Neural crest cell (in vitro differentiated cells): Measurements from ENCODE around the gene SHLD2. TPM values are rescaled to one million over a fixed set of nuclear protein-coding genes. Genes with fewer than 3 reads are reported as not detected.
"Not testable (repeated sequence)": the region's sequence is repeated elsewhere in the genome, so short reads cannot be mapped to it uniquely, and the experiment has no call there.

Source experiments
- DNase-seq: peaks from one replicate; pipeline ENCODE4 v3.0.0; 2021; ENCODE audit warnings: low read depth, mixed read lengths, low spot score
- H3K27ac Mint-ChIP-seq: one replicate; pipeline ENCODE4 v1.8.0; 2021; ENCODE audit warnings: mild to moderate bottlenecking, mixed read lengths; ENCODE audit not compliant: unreplicated experiment
- H3K27me3 Mint-ChIP-seq: 2 replicates; pipeline ENCODE4 v1.8.0; 2021; ENCODE audit warnings: low read depth, mild to moderate bottlenecking, mixed read lengths
- H3K36me3 Mint-ChIP-seq: 2 replicates; pipeline ENCODE4 v1.8.0; 2021; ENCODE audit warnings: low read depth, mild to moderate bottlenecking, mixed read lengths
- H3K4me1 Mint-ChIP-seq: 2 replicates; pipeline ENCODE4 v1.8.0; 2021; ENCODE audit warnings: mixed read lengths
- H3K4me3 Mint-ChIP-seq: one replicate; pipeline ENCODE4 v1.8.0; 2021; ENCODE audit warnings: mild to moderate bottlenecking, mixed read lengths
- H3K9me3 Mint-ChIP-seq: 2 replicates; pipeline ENCODE4 v1.8.0; 2021; ENCODE audit warnings: mixed read lengths
- total RNA-seq: library from RNA; stranded (reverse); gene quantifications from 2 replicates; pipeline ENCODE4 v1.2.1, GENCODE V29; 2021

SHLD2 gene
- total RNA-seq, 1 donor from 2014 or later, result 28.3 TPM

- not testable (repeated sequence) for H3K27ac Mint-ChIP-seq, H3K4me3 Mint-ChIP-seq, DNase-seq, H3K9me3 Mint-ChIP-seq, H3K4me1 Mint-ChIP-seq, H3K27me3 Mint-ChIP-seq, H3K36me3 Mint-ChIP-seq
Measured at GRCh38 chr10:87210309-87210708, 115.3 kb downstream of the SHLD2 start.

- H3K36me3 Mint-ChIP-seq, H3K4me3 Mint-ChIP-seq, H3K27me3 Mint-ChIP-seq, H3K9me3 Mint-ChIP-seq, DNase-seq, H3K27ac Mint-ChIP-seq, H3K4me1 Mint-ChIP-seq: not testable (repeated sequence)
Measured at GRCh38 chr10:87211848-87212247, 116.8 kb downstream of the SHLD2 start.

GRCh38 chr10:87213150-87213765, 118.3 kb downstream of the SHLD2 start:
- not testable (repeated sequence) for H3K27ac Mint-ChIP-seq, H3K9me3 Mint-ChIP-seq, H3K36me3 Mint-ChIP-seq, DNase-seq, H3K4me3 Mint-ChIP-seq, H3K4me1 Mint-ChIP-seq, H3K27me3 Mint-ChIP-seq

- H3K4me1 Mint-ChIP-seq, H3K36me3 Mint-ChIP-seq, H3K27ac Mint-ChIP-seq, DNase-seq, H3K9me3 Mint-ChIP-seq, H3K27me3 Mint-ChIP-seq, H3K4me3 Mint-ChIP-seq: not testable (repeated sequence)
Measured at GRCh38 chr10:87213806-87214205, 118.8 kb downstream of the SHLD2 start.

GRCh38 chr10:87216120-87216519, 121.1 kb downstream of the SHLD2 start:
- H3K36me3 Mint-ChIP-seq, H3K4me1 Mint-ChIP-seq, H3K27me3 Mint-ChIP-seq, H3K4me3 Mint-ChIP-seq, H3K9me3 Mint-ChIP-seq, DNase-seq: not testable (repeated sequence)
- peak overlapping the region; percentile 71 for H3K27ac Mint-ChIP-seq

- H3K9me3 Mint-ChIP-seq, H3K4me3 Mint-ChIP-seq, H3K36me3 Mint-ChIP-seq: not testable (repeated sequence)
Measured at GRCh38 chr10:87219370-87219769, 124.4 kb downstream of the SHLD2 start.

GRCh38 chr10:87222789-87223188, 127.8 kb downstream of the SHLD2 start:
- not testable (repeated sequence) for H3K36me3 Mint-ChIP-seq, DNase-seq, H3K27me3 Mint-ChIP-seq, H3K4me3 Mint-ChIP-seq, H3K4me1 Mint-ChIP-seq, H3K27ac Mint-ChIP-seq, H3K9me3 Mint-ChIP-seq

More at GRCh38 chr10:87219370-87219769, 124.4 kb downstream of the SHLD2 start:
- not testable (repeated sequence) for H3K27me3 Mint-ChIP-seq, DNase-seq, H3K4me1 Mint-ChIP-seq, H3K27ac Mint-ChIP-seq

- DNase-seq, H3K4me1 Mint-ChIP-seq, H3K27me3 Mint-ChIP-seq, H3K36me3 Mint-ChIP-seq, H3K4me3 Mint-ChIP-seq, H3K9me3 Mint-ChIP-seq, H3K27ac Mint-ChIP-seq: not testable (repeated sequence)
Measured at GRCh38 chr10:87225148-87225547, 130.1 kb downstream of the SHLD2 start, which contains the start of gene NUTM2A. Gene NUTM2A, plus strand, starts transcription at chr10:87225448. Its CDS starts 383 bp downstream, at chr10:87225831.

- H3K27me3 Mint-ChIP-seq, H3K36me3 Mint-ChIP-seq: not testable (repeated sequence)
Measured at GRCh38 chr10:87228247-87228646, 133.2 kb downstream of the SHLD2 start.

GRCh38 chr10:87229211-87229610, 134.2 kb downstream of the SHLD2 start:
- not testable (repeated sequence) for H3K4me3 Mint-ChIP-seq, H3K27me3 Mint-ChIP-seq, DNase-seq

More at GRCh38 chr10:87228247-87228646, 133.2 kb downstream of the SHLD2 start:
- H3K4me3 Mint-ChIP-seq, H3K27ac Mint-ChIP-seq, H3K4me1 Mint-ChIP-seq, H3K9me3 Mint-ChIP-seq, DNase-seq: not testable (repeated sequence)

GRCh38 chr10:87234854-87235253, 139.8 kb downstream of the SHLD2 start:
- not testable (repeated sequence) for H3K27me3 Mint-ChIP-seq, DNase-seq, H3K4me3 Mint-ChIP-seq, H3K4me1 Mint-ChIP-seq, H3K9me3 Mint-ChIP-seq, H3K36me3 Mint-ChIP-seq, H3K27ac Mint-ChIP-seq

More at GRCh38 chr10:87229211-87229610, 134.2 kb downstream of the SHLD2 start:
- not testable (repeated sequence) for H3K4me1 Mint-ChIP-seq, H3K27ac Mint-ChIP-seq, H3K9me3 Mint-ChIP-seq, H3K36me3 Mint-ChIP-seq

GRCh38 chr10:87237244-87237643, 142.2 kb downstream of the SHLD2 start:
- H3K27me3 Mint-ChIP-seq, H3K4me3 Mint-ChIP-seq, H3K27ac Mint-ChIP-seq, DNase-seq, H3K9me3 Mint-ChIP-seq, H3K4me1 Mint-ChIP-seq, H3K36me3 Mint-ChIP-seq: not testable (repeated sequence)

- not testable (repeated sequence) for DNase-seq, H3K4me3 Mint-ChIP-seq, H3K4me1 Mint-ChIP-seq, H3K36me3 Mint-ChIP-seq, H3K9me3 Mint-ChIP-seq, H3K27me3 Mint-ChIP-seq, H3K27ac Mint-ChIP-seq
Measured at GRCh38 chr10:87239346-87239808, 144.4 kb downstream of the SHLD2 start.
